ENCODE measurements around the gene MSH2.
A peak's percentile ranks its signal among the peaks of the same experiment; 100 is the strongest.
"Not testable (repeated sequence)": the region's sequence is repeated elsewhere in the genome, so short reads cannot be mapped to it uniquely, and the experiment has no call there.

MSH2 gene

DNA sequence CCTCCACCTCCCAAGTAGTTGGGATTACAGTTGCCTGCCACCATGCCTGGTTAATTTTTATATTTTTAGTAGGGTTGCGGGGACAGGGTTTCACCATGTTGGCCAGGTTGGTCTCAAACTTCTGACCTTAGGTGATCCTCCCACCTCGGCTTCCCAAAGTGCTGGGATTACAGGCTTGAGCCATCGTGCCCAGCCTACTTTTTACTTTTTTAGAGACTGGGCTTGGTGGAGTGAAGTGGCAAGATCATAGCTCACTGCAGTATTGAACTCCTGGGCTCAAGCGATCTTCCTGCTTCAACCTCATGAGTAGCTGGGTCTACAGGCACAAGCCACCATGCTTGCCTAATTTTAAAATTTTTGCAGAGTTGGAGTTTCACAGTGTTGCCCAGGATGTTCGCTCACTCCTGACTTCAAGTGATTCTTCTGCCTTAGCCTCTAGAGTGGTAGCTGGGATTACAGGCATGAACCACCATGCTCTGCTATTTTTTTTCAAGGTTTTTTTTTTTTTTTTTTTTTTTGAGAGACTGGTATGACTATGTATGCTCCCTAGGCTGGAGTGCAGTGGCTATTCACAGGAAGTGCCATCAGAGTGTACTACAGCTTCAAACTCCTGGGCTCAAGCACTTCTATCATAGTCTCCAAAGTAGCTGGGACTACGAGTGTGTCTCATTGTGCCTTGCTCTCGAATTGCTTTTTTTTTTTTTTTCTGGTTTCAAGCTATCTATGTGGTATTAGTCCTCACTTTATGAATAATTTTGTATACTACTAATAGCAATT is 11.9 kb downstream of the MSH2 start:
- peak in 1 of 5 experiments; percentile 24 for DNase-seq

DNA sequence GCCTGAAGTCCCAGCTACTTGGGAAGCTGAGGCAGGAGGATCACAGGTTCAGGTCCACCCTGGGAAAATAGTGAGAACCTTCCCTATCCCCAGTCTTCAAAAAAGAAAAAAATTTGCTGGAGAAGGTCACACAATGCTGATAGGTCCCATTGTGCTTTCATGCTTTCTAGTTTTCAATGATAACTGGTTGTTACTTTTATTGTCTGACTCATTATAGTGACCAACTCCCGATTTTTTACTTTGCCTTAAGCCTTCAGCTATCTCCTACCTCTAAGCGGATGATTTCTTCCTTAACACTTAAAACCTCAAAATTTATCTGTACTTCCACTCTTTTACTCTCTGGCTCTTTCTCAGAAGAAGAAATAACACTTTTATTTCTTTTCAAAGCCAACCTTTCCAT is 17.3 kb downstream of the MSH2 start:
- no peak for DNase-seq

GRCh38 chr2:47420683-47421082 is 17.7 kb downstream of the MSH2 start:
- DNase-seq: not testable (repeated sequence)

- no peak for DNase-seq
These were observed 19.1 kb downstream of the MSH2 start for GRCh38 chr2:47422016-47422415.

- DNase-seq: no peak
These were observed 19.6 kb downstream of the MSH2 start for GRCh38 chr2:47422560-47422959.

DNA sequence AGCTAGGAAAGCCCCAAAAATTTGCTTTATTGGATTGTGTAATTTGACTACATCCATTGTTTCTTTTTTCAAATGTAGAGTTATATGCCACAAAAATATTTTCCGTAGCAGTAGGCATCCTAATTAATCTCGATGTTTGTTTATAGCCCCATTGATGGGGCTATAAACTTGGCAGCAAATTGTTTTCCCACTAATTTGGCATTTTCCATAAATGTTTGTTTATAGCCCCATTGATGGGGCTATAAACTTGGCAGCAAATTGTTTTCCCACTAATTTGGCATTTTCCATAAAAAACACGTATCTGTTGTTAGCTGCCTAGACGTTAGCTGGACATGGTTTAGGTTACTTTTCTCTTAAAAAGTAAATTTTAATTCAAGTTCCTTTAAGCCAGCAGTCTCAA is 23.8 kb downstream of the MSH2 start:
- DNase-seq: no peak

DNA sequence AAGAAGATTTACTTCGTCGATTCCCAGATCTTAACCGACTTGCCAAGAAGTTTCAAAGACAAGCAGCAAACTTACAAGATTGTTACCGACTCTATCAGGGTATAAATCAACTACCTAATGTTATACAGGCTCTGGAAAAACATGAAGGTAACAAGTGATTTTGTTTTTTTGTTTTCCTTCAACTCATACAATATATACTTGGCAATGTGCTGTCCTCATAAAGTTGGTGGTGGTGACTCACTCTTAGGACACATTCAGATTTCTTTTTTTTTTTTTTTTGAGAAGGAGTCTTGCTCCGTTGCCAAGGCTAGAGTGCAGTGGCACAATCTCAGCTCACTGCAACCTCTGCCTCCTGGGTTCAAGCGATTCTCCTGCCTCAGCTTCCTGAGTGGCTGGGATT is 26.8 kb downstream of the MSH2 start:
- no peak for DNase-seq

DNA sequence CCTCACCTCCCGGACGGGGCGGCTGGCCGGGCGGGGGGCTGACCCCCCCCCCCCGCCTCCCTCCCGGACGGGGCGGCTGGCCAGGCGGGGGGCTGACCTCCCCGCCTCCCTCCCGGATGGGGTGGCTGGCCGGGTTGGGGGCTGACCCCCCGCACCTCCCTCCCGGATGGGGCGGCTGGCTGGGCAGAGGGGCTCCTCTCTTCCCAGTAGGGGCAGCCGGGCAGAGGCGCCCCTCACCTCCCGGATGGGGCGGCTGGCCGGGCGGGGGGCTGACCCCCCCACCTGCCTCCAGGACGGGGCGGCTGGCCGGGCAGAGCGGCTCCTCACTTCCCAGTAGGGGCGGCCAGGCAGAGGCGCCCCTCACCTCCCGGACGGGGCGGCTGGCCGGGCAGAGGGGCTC is 30.1 kb downstream of the MSH2 start:
- not testable (repeated sequence) for DNase-seq

GRCh38 chr2:47433445-47433844 is 30.5 kb downstream of the MSH2 start:
- DNase-seq: not testable (repeated sequence)

DNA sequence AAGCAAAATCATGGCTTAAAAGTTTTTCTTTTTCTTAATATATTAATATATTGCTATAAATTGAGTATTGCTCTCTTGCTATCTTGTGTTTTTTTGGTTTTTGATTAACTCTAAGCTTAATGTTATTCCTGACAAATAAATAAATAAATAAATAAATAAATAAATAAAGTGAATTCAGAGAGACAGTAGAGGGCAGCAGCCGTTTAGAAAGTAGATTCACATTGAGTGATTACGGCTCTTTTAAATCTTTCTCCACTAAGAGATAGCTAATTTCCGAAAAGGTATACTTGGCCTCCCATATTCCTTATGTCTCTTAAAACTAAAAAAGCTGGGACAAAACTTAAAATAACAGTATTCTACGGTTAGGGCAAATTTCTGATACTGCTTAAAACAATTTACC is 34.3 kb downstream of the MSH2 start:
- peak in 1 of 5 experiments; percentile 11 for DNase-seq

GRCh38 chr2:47438106-47438505 is 35.1 kb downstream of the MSH2 start:
- DNase-seq: no peak

DNA sequence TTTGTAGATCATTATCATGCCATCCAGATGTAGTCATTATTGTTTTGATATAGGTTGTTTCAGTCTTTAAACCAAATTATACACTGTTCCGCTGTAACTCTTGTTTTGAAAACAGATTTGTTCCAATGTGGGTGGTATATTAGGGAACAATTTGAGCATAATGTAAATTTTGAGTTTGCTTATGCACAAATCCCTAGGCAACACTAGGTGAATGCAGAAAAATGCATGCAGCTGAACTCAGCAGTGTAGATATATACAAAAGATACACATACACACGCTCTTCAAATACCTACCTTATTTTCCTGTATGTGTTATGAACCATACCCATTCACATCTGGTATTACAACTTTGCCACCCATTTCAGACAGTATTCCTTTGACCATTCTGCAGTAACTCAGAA is 35.8 kb downstream of the MSH2 start:
- no peak for DNase-seq

GRCh38 chr2:47451790-47452189 is 48.8 kb downstream of the MSH2 start:
- no peak for DNase-seq

GRCh38 chr2:47452761-47453160 is 49.8 kb downstream of the MSH2 start:
- no peak for DNase-seq

DNA sequence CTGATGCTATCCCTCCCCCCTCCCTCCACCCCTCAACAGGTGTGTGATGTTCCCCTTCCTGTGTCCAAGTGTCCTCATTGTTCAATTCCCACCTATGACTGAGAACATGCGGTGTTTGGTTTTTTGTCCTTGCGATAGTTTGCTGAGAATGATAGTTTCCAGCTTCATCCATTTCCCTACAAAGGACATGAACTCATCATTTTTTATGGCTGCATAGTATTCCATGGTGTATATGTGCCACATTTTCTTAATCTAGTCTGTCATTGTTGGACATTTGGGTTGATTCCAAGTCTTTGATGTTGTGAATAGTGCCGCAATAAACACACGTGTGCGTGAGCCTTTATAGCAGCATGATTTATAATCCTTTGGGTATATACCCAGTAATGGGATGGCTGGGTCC is 51.9 kb downstream of the MSH2 start:
- DNase-seq: not testable (repeated sequence)

DNA sequence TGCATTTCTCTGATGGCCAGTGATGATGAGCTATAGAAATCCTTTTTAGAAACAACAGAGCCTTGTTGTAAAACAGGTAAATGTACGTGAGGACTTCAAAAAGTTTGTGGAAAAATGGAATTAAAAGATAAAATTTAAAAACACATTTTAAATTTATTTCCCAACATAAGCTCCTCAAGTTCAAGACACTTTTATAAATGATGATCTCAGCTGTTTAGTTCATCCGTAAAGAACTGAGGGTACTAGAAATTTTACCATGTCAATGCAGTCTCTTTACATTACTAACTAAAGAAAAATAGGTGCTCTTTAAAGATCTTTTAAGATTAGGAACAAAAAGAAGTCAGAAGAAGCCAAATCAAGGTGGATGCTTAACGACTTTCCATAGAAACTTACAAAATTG is 52.5 kb downstream of the MSH2 start:
- DNase-seq: no peak

- no peak for DNase-seq
These were observed 53.9 kb downstream of the MSH2 start for GRCh38 chr2:47456851-47457250.

GRCh38 chr2:47457268-47457667 is 54.3 kb downstream of the MSH2 start:
- DNase-seq: no peak

GRCh38 chr2:47459021-47459420 is 56.1 kb downstream of the MSH2 start:
- DNase-seq: no peak

DNA sequence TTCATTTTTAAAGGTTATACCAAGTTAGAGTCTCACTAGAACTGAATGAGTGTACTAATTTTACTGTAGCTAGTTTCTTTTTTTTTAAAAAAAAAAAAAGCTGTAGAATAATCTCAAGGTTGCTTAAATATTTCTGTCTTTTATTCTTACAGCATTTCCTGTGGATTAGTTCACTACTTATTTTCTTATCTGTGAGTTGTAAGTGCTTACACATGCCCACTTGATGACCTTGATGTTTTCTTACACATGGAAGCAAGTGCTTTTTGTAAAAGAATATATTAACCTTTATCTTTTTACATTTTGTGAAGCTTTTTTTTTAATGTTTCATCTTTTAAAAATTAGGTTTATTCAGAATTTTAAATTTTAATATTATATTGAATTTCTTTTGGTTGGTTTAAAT is 57.8 kb downstream of the MSH2 start:
- DNase-seq: no peak

DNA sequence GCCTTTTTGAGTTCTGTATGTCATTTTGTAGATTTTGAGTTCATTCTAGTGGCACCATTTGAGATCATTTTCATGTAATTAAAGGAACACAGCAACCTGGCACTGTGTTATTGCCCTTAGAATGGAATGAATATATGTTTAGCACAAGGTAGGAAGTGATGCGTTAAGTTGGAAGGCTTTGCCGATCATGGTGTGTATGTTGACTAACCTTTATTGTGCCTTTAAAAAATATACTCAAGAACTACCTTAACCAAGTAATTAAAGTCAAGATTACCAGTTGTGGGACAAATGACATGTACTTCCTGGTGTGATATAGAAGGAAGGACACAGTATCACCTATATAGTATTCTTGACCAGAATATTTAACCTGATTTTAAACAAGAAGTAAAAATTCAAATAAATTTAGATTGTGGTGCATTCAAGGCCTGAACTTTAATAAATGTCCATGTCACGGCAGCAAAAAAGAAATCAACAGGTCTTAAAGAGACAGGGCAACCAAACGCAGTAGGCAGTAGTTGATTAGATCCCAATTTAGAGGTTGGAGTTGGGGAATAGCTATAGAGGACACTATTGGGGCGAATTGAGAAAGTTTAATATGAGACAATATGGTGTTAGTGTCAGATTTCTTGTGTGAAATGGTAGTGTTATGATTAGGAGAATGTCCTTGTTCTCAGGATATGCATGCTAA is 68.6 kb downstream of the MSH2 start:
- no peak for DNase-seq

- DNase-seq: no peak
These were observed 76.9 kb downstream of the MSH2 start for GRCh38 chr2:47479863-47480262.

DNA sequence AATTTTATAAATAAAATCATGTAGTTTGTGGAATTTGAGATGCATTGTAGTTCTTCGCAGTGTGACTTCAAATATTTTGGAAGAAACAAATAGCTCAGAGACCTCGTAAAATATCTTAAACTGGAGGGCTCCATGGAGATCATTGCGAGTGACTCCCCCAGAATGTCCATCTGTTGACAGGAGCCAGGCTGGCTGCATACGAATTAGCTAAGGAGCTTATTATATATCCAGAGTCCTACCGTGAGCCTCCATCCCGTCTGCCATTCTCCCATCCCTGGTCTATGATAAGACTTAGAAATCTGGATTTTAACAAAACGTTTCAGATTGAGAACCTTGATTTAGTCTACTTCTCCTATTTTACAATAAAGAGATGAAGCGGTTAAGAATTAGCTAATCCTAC is 80.2 kb downstream of the MSH2 start:
- DNase-seq: no peak

GRCh38 chr2:47484396-47484795 is 81.4 kb downstream of the MSH2 start:
- no peak for DNase-seq

DNA sequence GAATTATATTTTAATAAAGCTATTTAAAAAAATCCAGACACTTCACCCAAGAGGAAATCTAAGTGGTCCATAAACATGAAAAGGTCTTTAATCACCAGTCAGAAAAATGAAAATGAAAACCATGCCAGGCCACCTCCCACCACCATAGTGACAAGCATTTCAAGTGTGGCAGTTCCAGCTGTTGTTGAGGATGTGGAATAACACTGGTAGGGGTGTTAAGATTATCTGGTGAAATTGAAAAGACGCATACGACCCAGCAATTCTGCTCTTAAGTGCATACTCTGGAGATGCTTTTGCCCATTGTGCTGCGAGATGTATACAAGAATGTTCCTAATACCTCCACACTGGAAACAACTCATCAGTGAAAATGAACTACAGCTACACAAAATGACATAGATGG is 82.2 kb downstream of the MSH2 start:
- no peak for DNase-seq
